ENCODE results near the gene TRIM58.

Gene TRIM58

DNA sequence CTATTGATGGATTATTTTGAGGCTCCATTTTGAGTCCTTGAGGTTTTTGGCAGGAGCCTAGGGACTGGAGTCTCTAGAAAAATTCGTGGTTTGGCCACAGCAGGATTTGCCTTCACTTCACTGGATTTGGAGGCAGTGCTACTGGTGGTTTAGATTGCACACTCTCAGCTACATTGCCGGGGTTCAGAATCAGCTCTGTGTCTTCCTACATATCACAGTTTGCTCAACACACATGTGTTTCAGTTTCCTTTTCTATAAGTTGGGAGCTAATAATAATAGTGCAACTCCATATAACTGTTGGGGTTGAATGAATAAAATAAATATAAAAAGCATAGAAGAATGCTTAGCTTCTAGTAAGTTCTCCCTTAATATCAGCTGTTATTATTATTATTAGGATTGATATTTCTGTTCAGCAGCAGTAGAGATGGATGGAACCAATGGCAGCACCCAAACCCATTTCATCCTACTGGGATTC lies 38.2 kb downstream of the TRIM58 start, which contains the start of gene OR2W3:
Gene OR2W3 (plus strand): TSS at position 425 of the 475 bp plus-strand sequence. CDS start 0 bp downstream, at position 425.
- no peak for DNase-seq

DNA sequence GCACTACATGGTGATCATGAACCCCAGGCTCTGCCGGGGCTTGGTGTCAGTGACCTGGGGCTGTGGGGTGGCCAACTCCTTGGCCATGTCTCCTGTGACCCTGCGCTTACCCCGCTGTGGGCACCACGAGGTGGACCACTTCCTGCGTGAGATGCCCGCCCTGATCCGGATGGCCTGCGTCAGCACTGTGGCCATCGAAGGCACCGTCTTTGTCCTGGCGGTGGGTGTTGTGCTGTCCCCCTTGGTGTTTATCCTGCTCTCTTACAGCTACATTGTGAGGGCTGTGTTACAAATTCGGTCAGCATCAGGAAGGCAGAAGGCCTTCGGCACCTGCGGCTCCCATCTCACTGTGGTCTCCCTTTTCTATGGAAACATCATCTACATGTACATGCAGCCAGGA lies 39.0 kb downstream of the TRIM58 start:
- no peak for DNase-seq

GRCh38 chr1:247904122-247904521 lies 47.1 kb downstream of the TRIM58 start:
- no peak for DNase-seq

DNA sequence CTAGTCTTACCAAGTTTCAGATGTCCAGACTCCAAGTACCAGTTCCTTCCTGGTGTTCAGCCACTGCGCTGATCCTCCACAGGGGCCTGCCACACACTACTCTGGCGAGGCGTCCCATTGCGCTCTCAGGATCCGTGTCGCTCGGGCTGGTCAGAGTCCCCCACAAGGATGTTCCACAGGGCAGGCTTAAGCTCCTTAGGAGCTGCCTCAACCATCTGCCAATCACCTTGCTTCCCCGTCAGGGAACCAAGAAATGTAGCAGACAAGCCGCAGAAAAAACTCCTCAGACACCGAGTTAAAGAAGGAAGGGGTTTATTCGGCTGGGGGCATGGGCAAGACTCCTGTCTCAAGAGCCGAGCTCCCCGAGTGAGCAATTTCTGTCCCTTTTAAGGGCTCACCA lies 48.2 kb downstream of the TRIM58 start:
- no peak for DNase-seq

DNA sequence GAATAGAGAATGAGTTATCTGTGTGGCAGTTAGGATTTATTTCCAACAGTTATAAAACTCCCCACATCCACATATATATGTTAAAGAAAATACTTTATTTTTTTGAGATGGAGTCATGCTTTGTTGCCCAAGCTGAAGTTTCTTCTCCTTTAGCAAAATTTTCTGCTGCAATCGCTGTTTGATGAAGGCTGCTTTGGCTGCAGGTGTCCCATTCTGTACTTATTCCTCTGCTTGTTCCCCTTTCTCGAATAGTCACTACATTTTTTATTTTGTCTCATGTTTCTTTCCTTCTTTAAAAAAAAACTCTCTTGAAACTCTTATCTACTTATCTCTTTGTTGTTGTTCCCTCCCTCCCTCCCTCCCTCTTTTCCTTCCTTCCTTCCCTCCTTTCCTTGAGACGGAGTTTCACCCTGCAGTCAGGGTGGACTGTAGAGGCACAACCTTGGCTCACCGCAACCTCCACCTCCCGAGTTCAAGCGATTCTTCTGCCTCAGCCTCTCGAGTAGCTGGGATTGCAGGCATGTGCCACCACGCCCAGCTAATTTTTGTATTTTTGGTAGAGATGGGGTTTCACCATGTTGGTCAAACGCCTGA lies 49.0 kb downstream of the TRIM58 start:
- DNase-seq, result no peak

- DNase-seq, result no peak
Measured at GRCh38 chr1:247906504-247907047, 49.6 kb downstream of the TRIM58 start.

DNA sequence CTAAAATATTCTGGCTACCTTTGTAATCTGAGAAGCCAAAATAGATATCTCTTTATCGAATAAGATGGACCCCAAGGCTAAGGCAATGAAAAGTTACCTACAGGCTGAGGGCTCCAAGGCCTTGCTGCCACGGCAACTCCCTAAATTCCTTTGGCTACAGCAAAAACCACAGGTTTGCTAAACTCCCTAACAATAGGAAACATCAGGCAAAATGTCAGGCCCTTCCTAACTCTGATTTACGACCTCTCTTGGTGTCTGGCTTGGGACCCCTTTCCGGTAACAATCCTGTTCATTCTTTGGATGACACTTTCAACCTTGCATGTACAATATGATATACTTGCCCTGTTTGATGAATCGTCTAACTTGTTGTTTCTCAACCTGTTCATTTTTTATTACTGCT lies 51.8 kb downstream of the TRIM58 start:
- DNase-seq, result no peak

GRCh38 chr1:247913786-247914185 lies 56.8 kb downstream of the TRIM58 start:
- no peak for DNase-seq

DNA sequence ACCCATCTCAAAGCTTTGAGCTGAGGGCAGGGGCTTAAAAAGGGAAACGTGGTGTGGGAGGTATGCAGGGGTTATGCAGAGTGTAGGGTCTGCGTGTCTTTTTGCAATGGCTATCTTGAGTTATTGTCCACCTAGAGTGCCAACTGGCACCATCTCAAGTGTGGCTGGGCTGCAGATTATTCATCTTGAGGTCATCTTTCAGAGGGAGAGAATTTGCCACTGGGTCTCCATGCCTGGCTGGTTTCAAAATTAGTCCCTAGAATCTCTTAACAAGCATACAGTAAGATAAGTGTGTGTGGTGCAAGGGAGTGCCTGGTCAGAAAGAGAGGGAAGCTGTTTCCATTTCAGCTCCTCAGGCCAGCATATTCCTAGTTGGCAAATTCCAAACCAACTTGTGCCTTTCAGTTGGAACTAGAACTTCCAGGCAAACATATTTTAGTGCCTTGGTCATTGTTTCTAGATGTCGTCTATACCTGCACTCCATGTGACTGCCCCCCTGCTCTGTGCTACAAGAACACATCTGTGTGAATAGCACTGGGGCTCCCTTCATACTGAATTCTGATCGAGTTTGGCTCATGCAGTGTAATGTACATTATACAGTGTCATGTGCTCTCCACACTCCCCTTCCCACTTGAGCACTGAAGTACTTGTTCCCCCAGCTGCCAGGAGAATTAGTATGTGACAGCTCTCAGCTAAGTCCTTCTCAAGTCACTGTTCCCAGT lies 58.1 kb downstream of the TRIM58 start:
- DNase-seq, result no peak

- no peak for DNase-seq
Measured at GRCh38 chr1:247919952-247920351, 63.0 kb downstream of the TRIM58 start, which contains the start of gene OR2T8. TSS of gene OR2T8 (plus strand) at chr1:247920252. CDS start at chr1:247921018, 766 bp downstream.

- no peak for DNase-seq
Measured at GRCh38 chr1:247923941-247924340, 67.0 kb downstream of the TRIM58 start.

DNA sequence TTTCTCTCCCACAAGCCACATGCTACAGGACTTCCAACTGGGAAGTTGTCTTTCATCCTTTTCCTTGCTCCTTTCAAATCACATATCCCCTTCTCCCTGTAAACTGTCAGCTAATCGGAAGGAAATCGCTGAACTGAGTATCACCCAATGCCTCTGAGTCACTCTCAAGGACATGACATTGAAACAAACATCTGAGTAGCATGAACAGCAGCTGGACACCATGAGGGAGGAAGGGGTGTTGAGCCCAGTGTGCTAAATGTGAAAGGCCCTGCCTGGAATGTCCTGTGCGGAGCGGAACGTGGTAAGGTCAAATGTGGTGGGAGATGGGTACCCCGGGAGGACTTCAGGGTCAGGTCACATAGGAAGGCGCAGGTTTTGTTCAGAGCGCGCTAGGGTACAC lies 67.9 kb downstream of the TRIM58 start, which contains the start of gene OR2AJ1:
Gene OR2AJ1 (plus strand): TSS at position 22 of the 400 bp plus-strand sequence. CDS start 8,880 bp downstream, outside the sequence.
- DNase-seq, result no peak
